ENCODE measurements around the gene WNK2. TPM values are rescaled to one million over a fixed set of nuclear protein-coding genes. Genes with fewer than 3 reads are reported as not detected.

WNK2 gene
- polyA plus RNA-seq, 1 experiment = not detected

DNA sequence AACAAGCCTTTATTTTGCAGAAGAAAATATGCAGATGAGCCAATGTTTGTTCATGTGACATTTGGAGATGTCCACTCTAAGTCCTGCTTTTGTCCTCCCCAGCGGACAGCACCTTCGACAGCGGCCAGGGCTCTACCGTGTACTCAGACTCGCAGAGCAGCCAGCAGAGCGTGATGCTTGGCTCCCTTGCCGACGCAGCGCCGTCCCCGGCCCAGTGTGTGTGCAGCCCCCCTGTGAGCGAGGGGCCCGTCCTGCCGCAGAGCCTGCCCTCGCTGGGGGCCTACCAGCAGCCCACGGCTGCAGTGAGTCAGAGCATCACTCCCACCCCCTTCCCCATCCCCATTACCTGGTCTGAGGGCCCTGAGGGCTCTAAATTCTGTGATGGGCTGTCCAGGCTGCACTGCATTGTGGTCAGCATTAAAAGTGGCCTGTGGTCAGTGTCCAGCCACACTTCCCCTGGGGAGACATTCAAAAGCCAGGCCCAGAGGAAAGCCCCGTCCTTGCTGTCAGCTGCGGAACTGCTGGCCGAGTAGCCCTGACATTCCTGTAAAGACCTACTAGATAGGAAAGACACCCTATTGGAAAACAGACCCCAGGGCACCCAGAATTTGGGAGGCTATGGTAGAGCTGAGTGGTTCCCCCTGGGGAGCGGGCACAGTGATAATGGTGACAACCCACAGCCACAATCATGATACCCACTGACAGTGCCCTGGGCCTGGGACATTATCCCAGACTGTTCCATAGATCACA, 69.0 kb downstream of the WNK2 start:
- H3K36me3 ChIP-seq (ENCODE audit: control insufficient read depth, insufficient read depth, low read length) = no peaks in the 10 kb centered on the region
- ChIA-PET CTCF (no interaction called here), POLR2A (no interaction called here)
- TF ChIP-seq, protein P1, sequence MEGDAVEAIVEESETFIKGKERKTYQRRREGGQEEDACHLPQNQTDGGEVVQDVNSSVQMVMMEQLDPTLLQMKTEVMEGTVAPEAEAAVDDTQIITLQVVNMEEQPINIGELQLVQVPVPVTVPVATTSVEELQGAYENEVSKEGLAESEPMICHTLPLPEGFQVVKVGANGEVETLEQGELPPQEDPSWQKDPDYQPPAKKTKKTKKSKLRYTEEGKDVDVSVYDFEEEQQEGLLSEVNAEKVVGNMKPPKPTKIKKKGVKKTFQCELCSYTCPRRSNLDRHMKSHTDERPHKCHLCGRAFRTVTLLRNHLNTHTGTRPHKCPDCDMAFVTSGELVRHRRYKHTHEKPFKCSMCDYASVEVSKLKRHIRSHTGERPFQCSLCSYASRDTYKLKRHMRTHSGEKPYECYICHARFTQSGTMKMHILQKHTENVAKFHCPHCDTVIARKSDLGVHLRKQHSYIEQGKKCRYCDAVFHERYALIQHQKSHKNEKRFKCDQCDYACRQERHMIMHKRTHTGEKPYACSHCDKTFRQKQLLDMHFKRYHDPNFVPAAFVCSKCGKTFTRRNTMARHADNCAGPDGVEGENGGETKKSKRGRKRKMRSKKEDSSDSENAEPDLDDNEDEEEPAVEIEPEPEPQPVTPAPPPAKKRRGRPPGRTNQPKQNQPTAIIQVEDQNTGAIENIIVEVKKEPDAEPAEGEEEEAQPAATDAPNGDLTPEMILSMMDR (IDR thresholded peaks at IDR 0.05; ENCODE audit: insufficient read depth, low read depth, low read length) = no peak
- no peak for DNase-seq (ENCODE audit: low read depth)
- no peak overlapping the region for H3K4me3 ChIP-seq (ENCODE audit: low read depth, low read length)
- H3K27me3 ChIP-seq (ENCODE audit: control insufficient read depth, insufficient read depth, low read length) = no peaks in the 10 kb centered on the region

DNA sequence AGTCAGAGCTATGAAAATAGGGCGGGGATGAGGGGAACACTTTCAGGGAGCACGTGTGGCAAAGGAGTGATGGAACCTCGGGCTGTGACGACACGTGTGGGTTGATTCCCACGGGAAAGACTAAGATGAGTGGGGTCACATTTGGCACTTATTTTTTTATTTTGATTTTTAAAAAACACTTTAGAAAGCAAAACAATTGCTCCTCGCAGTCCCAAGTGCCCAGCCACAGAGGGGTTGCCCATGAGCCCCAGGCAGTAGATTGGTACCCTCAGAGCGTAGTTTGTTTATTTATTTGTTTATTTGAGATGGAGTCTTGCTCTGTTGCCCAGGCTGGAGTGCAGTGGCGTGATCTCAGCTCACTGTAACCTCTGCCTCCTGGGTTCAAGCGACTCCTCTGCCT, 69.7 kb downstream of the WNK2 start:
- DNase-seq (ENCODE audit: low read depth) = no peak
- H3K27me3 ChIP-seq (ENCODE audit: control insufficient read depth, insufficient read depth, low read length) = no peaks in the 10 kb centered on the region
- H3K36me3 ChIP-seq (ENCODE audit: control insufficient read depth, insufficient read depth, low read length) = no peaks in the 10 kb centered on the region
- H3K4me3 ChIP-seq (ENCODE audit: low read depth, low read length) = no peak overlapping the region
- POLR2A ChIA-PET = no interaction called here
- TF ChIP-seq, protein P1 (IDR thresholded peaks at IDR 0.05; ENCODE audit: insufficient read depth, low read depth, low read length) = no peak
- CTCF ChIA-PET = no interaction called here

DNA sequence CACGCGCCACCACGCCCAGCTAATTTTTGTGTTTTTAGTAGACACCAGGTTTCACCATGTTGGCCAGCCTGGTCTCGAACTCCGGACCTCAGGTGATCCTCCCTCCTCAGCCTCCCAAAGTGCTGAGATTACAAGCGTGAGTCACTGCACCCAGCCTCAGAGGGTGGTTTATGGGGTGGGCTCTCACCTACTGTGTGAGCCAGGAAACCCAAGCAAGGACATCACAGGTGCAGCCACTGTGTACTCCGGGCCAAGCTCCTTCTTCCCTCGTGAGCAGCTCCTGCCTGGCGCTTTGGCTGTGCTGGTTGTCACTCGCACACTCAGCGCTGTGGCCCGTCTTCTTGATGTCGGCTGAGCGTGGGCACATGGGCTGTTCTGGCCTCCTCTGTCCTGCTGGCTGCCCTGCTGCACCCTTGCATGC, 70.1 kb downstream of the WNK2 start:
- CTCF ChIA-PET = no interaction called here
- no peak for DNase-seq (ENCODE audit: low read depth)
- Histone ChIP-seq H3K36me3 (ENCODE audit: control insufficient read depth, insufficient read depth, low read length) (no peaks in the 10 kb centered on the region), H3K4me3 (ENCODE audit: low read depth, low read length) (no peak overlapping the region), H3K27me3 (ENCODE audit: control insufficient read depth, insufficient read depth, low read length) (no peaks in the 10 kb centered on the region)
- POLR2A ChIA-PET = no interaction called here
- TF ChIP-seq, protein P1 (IDR thresholded peaks at IDR 0.05; ENCODE audit: insufficient read depth, low read depth, low read length) = no peak

DNA sequence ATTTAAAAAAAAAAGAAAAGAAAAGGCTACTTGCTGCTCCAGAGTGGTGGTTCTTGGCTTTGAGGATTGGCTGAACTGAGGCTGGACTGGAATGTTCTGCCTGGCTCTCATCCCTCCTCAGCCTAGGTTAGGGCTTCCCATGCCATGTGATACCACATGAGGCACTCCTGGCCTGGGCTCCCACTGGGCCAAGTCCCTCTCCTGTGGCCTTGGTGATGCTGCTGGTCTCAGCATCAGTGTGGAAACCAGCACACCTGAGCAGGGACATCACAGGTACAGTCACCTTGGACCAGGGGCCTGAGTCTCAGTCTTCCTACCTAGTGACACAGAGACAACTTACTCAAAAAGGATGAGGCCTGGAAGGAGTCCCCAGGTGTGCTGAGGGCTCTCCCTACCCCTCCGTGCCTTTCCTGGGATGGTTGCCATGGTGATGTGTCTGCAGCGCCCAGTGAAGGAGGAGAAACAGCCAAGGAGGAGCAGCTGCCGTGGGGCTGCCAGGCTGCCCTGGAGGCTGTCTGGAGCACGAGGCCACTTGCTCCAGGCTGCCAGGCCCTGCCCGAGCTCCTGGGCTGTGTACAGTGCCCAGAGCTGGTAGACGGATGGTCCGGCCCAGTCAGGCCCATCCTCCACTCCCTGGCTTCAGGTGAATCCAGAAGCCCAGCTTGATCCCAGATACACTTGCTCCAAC, 71.0 kb downstream of the WNK2 start:
- POLR2A ChIA-PET = no interaction called here
- Histone ChIP-seq H3K36me3 (ENCODE audit: control insufficient read depth, insufficient read depth, low read length) (no peaks in the 10 kb centered on the region), H3K27me3 (ENCODE audit: control insufficient read depth, insufficient read depth, low read length) (no peaks in the 10 kb centered on the region), H3K4me3 (ENCODE audit: low read depth, low read length) (no peak overlapping the region)
- TF ChIP-seq, protein P1 (IDR thresholded peaks at IDR 0.05; ENCODE audit: insufficient read depth, low read depth, low read length) = no peak
- no peak for DNase-seq (ENCODE audit: low read depth)
- CTCF ChIA-PET = no interaction called here

DNA sequence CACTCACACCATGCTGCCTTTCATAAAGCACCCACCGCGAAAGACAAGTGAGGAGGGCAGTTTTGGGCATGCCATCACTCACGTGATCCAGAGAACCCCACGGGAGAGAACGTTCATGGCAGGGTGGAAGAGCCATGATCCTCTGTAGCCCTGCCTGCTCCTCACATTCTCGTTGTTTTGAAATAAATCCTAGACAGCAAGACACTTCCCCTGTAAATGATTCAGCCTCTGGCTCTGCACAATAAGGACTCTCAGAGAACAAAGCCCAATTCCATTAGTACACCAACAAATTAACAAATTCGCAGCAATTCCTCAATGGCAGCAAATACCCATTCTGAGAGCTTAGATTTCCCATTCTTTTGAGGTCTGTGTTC, 71.5 kb downstream of the WNK2 start:
- Histone ChIP-seq H3K36me3 (ENCODE audit: control insufficient read depth, insufficient read depth, low read length) (no peaks in the 10 kb centered on the region), H3K27me3 (ENCODE audit: control insufficient read depth, insufficient read depth, low read length) (no peaks in the 10 kb centered on the region), H3K4me3 (ENCODE audit: low read depth, low read length) (no peak overlapping the region)
- no peak for DNase-seq (ENCODE audit: low read depth)
- TF ChIP-seq, protein P1 (IDR thresholded peaks at IDR 0.05; ENCODE audit: insufficient read depth, low read depth, low read length) = no peak
- ChIA-PET CTCF (no interaction called here), POLR2A (no interaction called here)
